H1 (cell line): Measurements from ENCODE around the gene UBASH3A. TPM values are rescaled to one million over a fixed set of nuclear protein-coding genes. Genes with fewer than 3 reads are reported as not detected.

Source experiments
- ATF3 ChIP-seq: IDR thresholded peaks from 2 replicates; pipeline ENCODE4 v1.6.1; 2011; ENCODE audit warnings: low read depth, mild to moderate bottlenecking, low read length; ENCODE audit not compliant: insufficient read depth
- CHD7 ChIP-seq: fragments of 300-600 bp; sonication (generic); IDR thresholded peaks from 2 replicates; pipeline ENCODE4 v1.7.1; 2012; ENCODE audit warnings: low read length, moderate library complexity, mild to moderate bottlenecking, inconsistent platforms; ENCODE audit not compliant: insufficient replicate concordance
- HDAC2 ChIP-seq, 2 experiments: fragments of 300-600 bp in 1 of 2; sonication (generic) in 1 of 2; IDR thresholded peaks; 2 replicates each; pipeline ENCODE4 v1.6.1; 2011 to 2012; ENCODE audit warnings: low read depth in 2 of 2, low read length in 2 of 2, mild to moderate bottlenecking in 2 of 2, moderate library complexity in 2 of 2, borderline replicate concordance in 1 of 2, inconsistent platforms in 1 of 2
- NANOG ChIP-seq: IDR thresholded peaks from 2 replicates; pipeline ENCODE4 v1.6.1; 2011; ENCODE audit warnings: low read length, low read depth, mild to moderate bottlenecking, inconsistent platforms; ENCODE audit not compliant: insufficient read depth, poor library complexity, severe bottlenecking
- SAP30 ChIP-seq: fragments of 300-600 bp; sonication (generic); IDR thresholded peaks from 2 replicates; pipeline ENCODE4 v1.7.1; 2012; ENCODE audit warnings: low read length, moderate library complexity, mild to moderate bottlenecking, inconsistent platforms; ENCODE audit not compliant: insufficient read depth, insufficient replicate concordance
- SIRT6 ChIP-seq: IDR thresholded peaks from one replicate; pipeline ENCODE4 v1.7.1; 2012; ENCODE audit warnings: low read length, inconsistent platforms
- TAF1 ChIP-seq: IDR thresholded peaks from 2 replicates; pipeline ENCODE4 v1.6.1; 2011; ENCODE audit warnings: mild to moderate bottlenecking, low read depth, low read length
- polyA plus RNA-seq, 7 experiments: library from polyadenylated mRNA; depleted of rRNA in 3 of 7; stranded (reverse) in 5 of 7; unstranded in 2 of 7; fragments of >200 nt in 5 of 7; fragments of 200-250 nt in 2 of 7; gene quantifications; 1 replicate in 5 of 7; 2 replicates in 1 of 7; 4 replicates in 1 of 7; pipeline versions ENCODE4 v1.2.1 to v1.2.3, GENCODE V29; 2011 to 2013; ENCODE audit warnings: missing spikeins in 2 of 7, mixed read lengths in 2 of 7
- total RNA-seq: library from RNA; stranded (reverse); fragmentation: NEBNext Ultra II Directional; extraction: Animal tissue kit (Norgen Biotek cat#: 25700); gene quantifications from 2 replicates; pipeline ENCODE4 v1.2.1, GENCODE V29; 2021

Gene UBASH3A
- total and polyA plus RNA-seq, 2 of the 8 experiments (the other 6 are each of a cell fraction or from before 2014, with no cell fraction given): not detected

DNA sequence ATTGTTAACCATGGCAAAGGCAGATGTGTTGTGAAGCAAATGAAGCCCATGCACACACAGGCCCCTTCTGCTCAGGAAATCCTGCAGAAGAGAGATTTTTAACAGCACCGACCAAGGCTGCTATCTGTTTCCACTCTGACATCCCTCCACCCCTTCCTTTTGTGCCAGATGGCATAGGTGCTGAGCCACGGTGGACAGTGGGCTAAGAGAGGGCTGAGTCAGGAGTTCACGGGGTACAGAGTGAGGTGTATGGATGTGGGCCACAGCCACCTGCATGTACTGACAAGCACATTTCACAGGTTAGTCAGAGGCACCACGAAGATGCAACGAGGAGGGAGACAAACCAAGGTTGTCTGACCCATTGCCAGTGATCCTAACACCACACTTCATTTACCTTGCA lies 82.8 kb downstream of the UBASH3A start (continued):
- TF ChIP-seq CHD7 (no peak), NANOG (no peak), SIRT6 (no peak), ATF3 (no peak), TAF1 (no peak), SAP30 (no peak), HDAC2 (IDR thresholded peaks at IDR 0.05; ENCODE audit: borderline replicate concordance in 1 of 2, low read depth in 2 of 2, low read length in 2 of 2) (no peak)
